HCT116 (cell line): Measurements from ENCODE around the gene FUT6. TPM values are rescaled to one million over a fixed set of nuclear protein-coding genes. Genes with fewer than 3 reads are reported as not detected.

Experiments used
- ATAC-seq: fragments of 200-7000 bp; cut with Tn5 transposase; 2 replicates; pipeline ENCODE4 v1.9.1; 2020; ENCODE audit warnings: mild to moderate bottlenecking, moderate library complexity
- BruUV-seq: library from RNA; stranded (reverse); fragments of 400-500 nt; replicated peaks from 2 replicates; lab custom pipeline; 2021; lab: Mats Ljungman, UMichigan
- CTCF ChIA-PET: fragments of 300-600 bp; sonication (Branson Sonifier 250); formaldehyde crosslinking; loops from one replicate; lab custom pipeline; 2021; ENCODE audit warnings: antibody characterized with exemption; lab: Charles Lee
- POLR2A ChIA-PET: fragments of 300-600, 350-600 bp; sonication (Branson Sonifier 250); formaldehyde crosslinking; loops from one replicate; lab custom pipeline; 2021; ENCODE audit warnings: antibody characterized with exemption; lab: Charles Lee
- RAD21 ChIA-PET, 2 experiments: fragments of 300-600 bp; sonication (Branson Sonifier 250); formaldehyde crosslinking; loops; one replicate each; lab custom pipeline; 2023; ENCODE audit warnings: low total read pairs in 2 of 2; ENCODE audit not compliant: uncharacterized antibody in 2 of 2, unreplicated experiment in 2 of 2, low non-redundant PET in 1 of 2; lab: Charles Lee
- DNase-seq: peaks from one replicate; pipeline ENCODE4 v3.0.0-alpha.2; 2010; ENCODE audit warnings: low read depth, low spot score
- H2AFZ ChIP-seq: fragments of 200-600 bp; shearing (Covaris generic), sonication (generic); 2 replicates; pipeline ENCODE4 v1.6.1; 2017; ENCODE audit warnings: low read depth, mixed run types, mixed read lengths, antibody characterized with exemption, low read length; ENCODE audit not compliant: poor library complexity, severe bottlenecking
- H3K27ac ChIP-seq: 2 replicates; pipeline ENCODE4 v1.5.1; 2012; ENCODE audit warnings: low read depth, low read length
- H3K27me3 ChIP-seq: fragments of 200-600 bp; sonication (generic); 2 replicates; pipeline ENCODE4 v1.6.1; 2016; ENCODE audit warnings: mixed run types, low read length, mixed read lengths; ENCODE audit not compliant: insufficient read depth
- H3K36me3 ChIP-seq, 2 experiments: fragments of 200-500 bp in 1 of 2; fragments of 200-600 bp in 1 of 2; sonication (Bioruptor generic) in 1 of 2; sonication (generic) in 1 of 2; 2 replicates each; pipeline versions ENCODE4 v1.5.1 to v1.6.1; 2014 to 2016; ENCODE audit warnings: low read length in 2 of 2, inconsistent platforms in 1 of 2, mixed read lengths in 1 of 2, mixed run types in 1 of 2; ENCODE audit not compliant: insufficient read depth in 2 of 2, control insufficient read depth in 1 of 2
- H3K4me1 ChIP-seq, 2 experiments: fragments of 200-600 bp in 1 of 2; sonication (generic) in 1 of 2; 2 replicates each; pipeline versions ENCODE4 v1.5.1 to v1.6.1; 2012 to 2017; ENCODE audit warnings: low read length in 2 of 2, inconsistent platforms in 1 of 2, mild to moderate bottlenecking in 1 of 2, mixed read lengths in 1 of 2, mixed run types in 1 of 2, moderate library complexity in 1 of 2; ENCODE audit not compliant: insufficient read depth in 2 of 2, control insufficient read depth in 1 of 2
- H3K4me2 ChIP-seq: fragments of 200-600 bp; sonication (generic); 2 replicates; pipeline ENCODE4 v1.6.1; 2017; ENCODE audit warnings: mixed run types, low read length, mixed read lengths
- H3K4me3 ChIP-seq, 2 experiments: fragments of 200-600 bp in 1 of 2; sonication (generic) in 1 of 2; replicated peaks in 1 of 2; 2 replicates each; pipeline ENCODE4 v1.5.1; 2011 to 2016; ENCODE audit warnings: low read length in 2 of 2, control low read depth in 1 of 2, low read depth in 1 of 2, mild to moderate bottlenecking in 1 of 2, mixed read lengths in 1 of 2, mixed run types in 1 of 2
- H3K79me2 ChIP-seq: fragments of 200-600 bp; sonication (generic); 2 replicates; pipeline ENCODE4 v1.6.1; 2017; ENCODE audit warnings: mild to moderate bottlenecking, mixed run types, low read length, moderate library complexity, mixed read lengths; ENCODE audit not compliant: insufficient read depth
- H3K9ac ChIP-seq: fragments of 200-600 bp; sonication (generic); 2 replicates; pipeline ENCODE4 v1.6.1; 2016; ENCODE audit warnings: low read length, mixed read lengths
- H3K9me2 ChIP-seq: fragments of 200-600 bp; sonication (generic), shearing (Covaris generic); 2 replicates; pipeline ENCODE4 v1.6.1; 2017; ENCODE audit warnings: mixed run types, mild to moderate bottlenecking, moderate library complexity; ENCODE audit not compliant: insufficient read depth
- H3K9me3 ChIP-seq, 2 experiments: fragments of 200-500 bp in 1 of 2; fragments of 200-600 bp in 1 of 2; sonication (Bioruptor generic) in 1 of 2; sonication (generic) in 1 of 2; 2 replicates each; pipeline ENCODE4 v1.6.1; 2014 to 2017; ENCODE audit warnings: low read length in 2 of 2, mixed read lengths in 2 of 2, inconsistent platforms in 1 of 2, low read depth in 1 of 2, mild to moderate bottlenecking in 1 of 2, mixed run types in 1 of 2, moderate library complexity in 1 of 2; ENCODE audit not compliant: control insufficient read depth in 1 of 2, insufficient read depth in 1 of 2
- H4K20me1 ChIP-seq: fragments of 200-600 bp; sonication (generic), shearing (Covaris generic); 2 replicates; pipeline ENCODE4 v1.6.1; 2017; ENCODE audit warnings: mixed run types, mild to moderate bottlenecking, moderate library complexity; ENCODE audit not compliant: insufficient read depth
- EZH2 ChIP-seq: fragments of 200-600 bp; sonication (generic); IDR thresholded peaks from 2 replicates; pipeline ENCODE4 v1.6.1; 2017; ENCODE audit warnings: antibody characterized with exemption, mixed run types
- FOSL1 ChIP-seq: IDR thresholded peaks from 2 replicates; pipeline ENCODE4 v1.6.1; 2012; ENCODE audit warnings: low read depth
- JUND ChIP-seq: IDR thresholded peaks from 2 replicates; pipeline ENCODE4 v1.6.1; 2012
- POLR2A ChIP-seq: IDR thresholded peaks from 2 replicates; pipeline ENCODE4 v1.7.0; 2011; ENCODE audit warnings: borderline replicate concordance; ENCODE audit not compliant: insufficient read depth, insufficient read length; ENCODE audit errors: extremely low read depth
- POLR2AphosphoS5 ChIP-seq: IDR thresholded peaks from 2 replicates; pipeline ENCODE4 v1.6.1; 2011; ENCODE audit warnings: mild to moderate bottlenecking, low read depth, low read length, moderate library complexity
- SIN3A ChIP-seq: IDR thresholded peaks from 2 replicates; pipeline ENCODE4 v1.6.1; 2012; ENCODE audit warnings: low read depth
- TCF7L2 ChIP-seq: IDR thresholded peaks from 2 replicates; pipeline ENCODE4 v1.7.0; 2011; ENCODE audit warnings: borderline replicate concordance, inconsistent platforms; ENCODE audit not compliant: insufficient read depth, insufficient read length; ENCODE audit errors: extremely low read depth
- YY1 ChIP-seq: IDR thresholded peaks from 2 replicates; pipeline ENCODE4 v1.6.1; 2011; ENCODE audit warnings: low read length, low read depth, moderate library complexity, mild to moderate bottlenecking; ENCODE audit not compliant: insufficient replicate concordance; ENCODE audit errors: extremely low read depth
- ZFX ChIP-seq: fragments of 450-650 bp; IDR thresholded peaks from 2 replicates; pipeline ENCODE4 v1.6.1; 2017
- intact Hi-C: fragments of 100-400 bp; cut with micrococcal nuclease; formaldehyde crosslinking; loops from 2 replicates; pipeline ENCODE4 v1.10.0; 2022
- total RNA-seq: library from RNA; stranded (reverse); gene quantifications from one replicate; pipeline ENCODE4 v1.2.1, GENCODE V29; 2021; ENCODE audit not compliant: unreplicated experiment
- TF ChIP-seq, protein P1 (sequence below): IDR thresholded peaks from 2 replicates; pipeline ENCODE4 v1.6.1; 2012; ENCODE audit warnings: low read depth
- TF ChIP-seq, protein P2 (sequence below): IDR thresholded peaks from 2 replicates; pipeline ENCODE4 v1.6.1; 2012
- TF ChIP-seq, protein P3 (sequence below): IDR thresholded peaks from 2 replicates; pipeline ENCODE4 v1.6.1; 2011; ENCODE audit warnings: mild to moderate bottlenecking, low read length, moderate library complexity; ENCODE audit not compliant: insufficient replicate concordance; ENCODE audit errors: extremely low read depth

FUT6 gene
- total RNA-seq, 1 experiment from 2014 or later = not detected

DNA sequence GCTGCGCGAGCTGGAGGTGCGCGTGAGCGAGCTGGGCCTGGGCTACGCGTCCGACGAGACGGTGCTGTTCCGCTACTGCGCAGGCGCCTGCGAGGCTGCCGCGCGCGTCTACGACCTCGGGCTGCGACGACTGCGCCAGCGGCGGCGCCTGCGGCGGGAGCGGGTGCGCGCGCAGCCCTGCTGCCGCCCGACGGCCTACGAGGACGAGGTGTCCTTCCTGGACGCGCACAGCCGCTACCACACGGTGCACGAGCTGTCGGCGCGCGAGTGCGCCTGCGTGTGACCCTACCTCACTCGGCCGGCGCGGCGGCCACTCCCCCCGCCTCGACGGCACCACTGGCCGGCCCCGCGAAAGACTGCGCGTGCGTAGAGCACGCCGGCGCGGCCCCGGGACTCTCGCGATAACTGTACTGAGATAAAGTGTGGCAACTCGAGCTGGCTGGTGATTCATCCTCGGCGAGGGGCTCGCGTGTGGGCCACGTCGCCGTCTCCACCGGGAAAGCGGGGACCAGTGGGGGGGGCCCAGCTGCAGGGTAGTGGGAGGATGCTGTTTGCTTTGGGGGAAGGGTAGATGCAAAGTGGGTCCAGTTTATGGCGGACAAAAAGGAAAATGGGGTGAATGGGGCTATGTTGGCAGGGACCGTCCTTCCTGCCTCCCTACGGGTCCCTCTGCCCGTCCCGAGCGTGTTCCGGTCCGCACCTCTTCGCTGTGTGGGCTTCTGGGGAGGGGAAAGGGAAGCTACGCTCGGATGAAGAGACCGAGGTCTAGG, 11.4 kb downstream of the FUT6 start:
- Histone ChIP-seq H3K27me3 (no peaks in the 10 kb centered on the region), H3K4me3 (peak overlapping the region; percentile 83 to 97), H2AFZ (no peak overlapping the region), H3K4me1 (peaks cover 15 to 38% of the 10 kb centered on the region in 2 experiments), H4K20me1 (no peaks in the 10 kb centered on the region), H3K27ac (peak overlapping the region; percentile 92), H3K36me3 (no peaks in the 10 kb centered on the region), H3K9me3 (no peaks in the 10 kb centered on the region), H3K9ac (peak overlapping the region; percentile 96), H3K4me2 (peak overlapping the region; percentile 96), H3K79me2 (no peaks in the 10 kb centered on the region), H3K9me2 (no peaks in the 10 kb centered on the region)
- DNase-seq (peak; percentile 88), ATAC-seq (peak; percentile 83)
- POLR2A ChIA-PET = interaction anchor here (0.5 to 2.9 kb wide), 33 partner anchors 9 to 936 kb away, joined by 3 to 34 read pairs (median 4); partner anchors contain the start of genes ALKBH7, CATSPERD, DUS3L and FUT3
- TF ChIP-seq EZH2 (no peak), JUND (peak; percentile 93), ZFX (peak; percentile 27; the same call in 1 of the 2 replicates), YY1 (peak; percentile 44), TCF7L2 (no peak), SIN3A (peak; percentile 98), POLR2AphosphoS5 (peak; percentile 100), POLR2A (peak; percentile 99), FOSL1 (peak; percentile 87)
- TF ChIP-seq, protein P1, sequence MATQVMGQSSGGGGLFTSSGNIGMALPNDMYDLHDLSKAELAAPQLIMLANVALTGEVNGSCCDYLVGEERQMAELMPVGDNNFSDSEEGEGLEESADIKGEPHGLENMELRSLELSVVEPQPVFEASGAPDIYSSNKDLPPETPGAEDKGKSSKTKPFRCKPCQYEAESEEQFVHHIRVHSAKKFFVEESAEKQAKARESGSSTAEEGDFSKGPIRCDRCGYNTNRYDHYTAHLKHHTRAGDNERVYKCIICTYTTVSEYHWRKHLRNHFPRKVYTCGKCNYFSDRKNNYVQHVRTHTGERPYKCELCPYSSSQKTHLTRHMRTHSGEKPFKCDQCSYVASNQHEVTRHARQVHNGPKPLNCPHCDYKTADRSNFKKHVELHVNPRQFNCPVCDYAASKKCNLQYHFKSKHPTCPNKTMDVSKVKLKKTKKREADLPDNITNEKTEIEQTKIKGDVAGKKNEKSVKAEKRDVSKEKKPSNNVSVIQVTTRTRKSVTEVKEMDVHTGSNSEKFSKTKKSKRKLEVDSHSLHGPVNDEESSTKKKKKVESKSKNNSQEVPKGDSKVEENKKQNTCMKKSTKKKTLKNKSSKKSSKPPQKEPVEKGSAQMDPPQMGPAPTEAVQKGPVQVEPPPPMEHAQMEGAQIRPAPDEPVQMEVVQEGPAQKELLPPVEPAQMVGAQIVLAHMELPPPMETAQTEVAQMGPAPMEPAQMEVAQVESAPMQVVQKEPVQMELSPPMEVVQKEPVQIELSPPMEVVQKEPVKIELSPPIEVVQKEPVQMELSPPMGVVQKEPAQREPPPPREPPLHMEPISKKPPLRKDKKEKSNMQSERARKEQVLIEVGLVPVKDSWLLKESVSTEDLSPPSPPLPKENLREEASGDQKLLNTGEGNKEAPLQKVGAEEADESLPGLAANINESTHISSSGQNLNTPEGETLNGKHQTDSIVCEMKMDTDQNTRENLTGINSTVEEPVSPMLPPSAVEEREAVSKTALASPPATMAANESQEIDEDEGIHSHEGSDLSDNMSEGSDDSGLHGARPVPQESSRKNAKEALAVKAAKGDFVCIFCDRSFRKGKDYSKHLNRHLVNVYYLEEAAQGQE = no peak
- TF ChIP-seq, protein P2, sequence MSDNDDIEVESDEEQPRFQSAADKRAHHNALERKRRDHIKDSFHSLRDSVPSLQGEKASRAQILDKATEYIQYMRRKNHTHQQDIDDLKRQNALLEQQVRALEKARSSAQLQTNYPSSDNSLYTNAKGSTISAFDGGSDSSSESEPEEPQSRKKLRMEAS = peak; percentile 82; the same call in 1 of the 2 replicates
- TF ChIP-seq, protein P3, sequence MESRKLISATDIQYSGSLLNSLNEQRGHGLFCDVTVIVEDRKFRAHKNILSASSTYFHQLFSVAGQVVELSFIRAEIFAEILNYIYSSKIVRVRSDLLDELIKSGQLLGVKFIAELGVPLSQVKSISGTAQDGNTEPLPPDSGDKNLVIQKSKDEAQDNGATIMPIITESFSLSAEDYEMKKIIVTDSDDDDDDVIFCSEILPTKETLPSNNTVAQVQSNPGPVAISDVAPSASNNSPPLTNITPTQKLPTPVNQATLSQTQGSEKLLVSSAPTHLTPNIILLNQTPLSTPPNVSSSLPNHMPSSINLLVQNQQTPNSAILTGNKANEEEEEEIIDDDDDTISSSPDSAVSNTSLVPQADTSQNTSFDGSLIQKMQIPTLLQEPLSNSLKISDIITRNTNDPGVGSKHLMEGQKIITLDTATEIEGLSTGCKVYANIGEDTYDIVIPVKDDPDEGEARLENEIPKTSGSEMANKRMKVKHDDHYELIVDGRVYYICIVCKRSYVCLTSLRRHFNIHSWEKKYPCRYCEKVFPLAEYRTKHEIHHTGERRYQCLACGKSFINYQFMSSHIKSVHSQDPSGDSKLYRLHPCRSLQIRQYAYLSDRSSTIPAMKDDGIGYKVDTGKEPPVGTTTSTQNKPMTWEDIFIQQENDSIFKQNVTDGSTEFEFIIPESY = peak; percentile 97
- RAD21 ChIA-PET = interaction anchor here (0.5 to 1.3 kb wide), 4 partner anchors 12 to 85 kb away, joined by 3 to 6 read pairs (median 5); no protein-coding TSS in a partner anchor
- no TSS peak for BruUV-seq
- CTCF ChIA-PET = interaction anchor here (0.6 to 3.6 kb wide), 9 partner anchors 14 to 141 kb away, joined by 3 to 49 read pairs (median 3); partner anchors contain the start of genes DUS3L, NDUFA11, NRTN and VMAC
- intact Hi-C loops = loop anchor here (2.0 kb wide), 2 partner anchors 65 to 77 kb away; partner anchors contain the start of gene VMAC
